Adrenal gland (tissue), 5 donors: Measurements from ENCODE around the gene ARHGEF11.

ENCODE experiments used
- CTCF ChIP-seq, 6 experiments: fragments of 450-650 bp in 4 of 6; fragments of 200-600 bp in 2 of 6; sonication (generic) in 1 of 6; IDR thresholded peaks; 1 replicate in 5 of 6; 2 replicates in 1 of 6; pipeline versions ENCODE4 v1.5.1 to v1.8.0; 2016 to 2021; ENCODE audit warnings: antibody characterized with exemption in 6 of 6, mild to moderate bottlenecking in 2 of 6, moderate library complexity in 1 of 6
- POLR2A ChIP-seq, 2 donors: fragments of 450-650 bp; IDR thresholded peaks; one replicate each; pipeline ENCODE4 v1.6.1; 2017; ENCODE audit warnings: antibody characterized with exemption in 2 of 2, mild to moderate bottlenecking in 2 of 2, moderate library complexity in 1 of 2
- donor health status: DM: no; HTN: no; CAD: no.

GRCh38 chr1:157008502-157008901 lies 37.0 kb downstream of the ARHGEF11 start:
- TF ChIP-seq CTCF (IDR thresholded peaks at IDR 0.05) = no peak
- no peak for TF ChIP-seq POLR2A (IDR thresholded peaks at IDR 0.05)
